ENCODE data around the gene DYRK1A. TPM values are rescaled to one million over a fixed set of nuclear protein-coding genes. Genes with fewer than 3 reads are reported as not detected.

The DYRK1A gene
- total RNA-seq, 2 experiments from 2014 or later = 63.1 to 64.3 TPM

Other genes starting within 250 kb of the DYRK1A start
- gene VPS26C, start 99.4 kb upstream of the DYRK1A start, total RNA-seq = 10 to 100 TPM; 60.7 to 62.6 TPM

Measured in activated naive CD8-positive, alpha-beta T cell treated with anti-CD3 and anti-CD28 coated beads for 36 hours (primary cell).